Kidney (tissue), 14 donors: ENCODE data around the gene RSRC1. TPM values are rescaled to one million over a fixed set of nuclear protein-coding genes. Genes with fewer than 3 reads are reported as not detected.

ENCODE experiments used
- DNase-seq, 5 donors: peaks; one replicate each; pipeline ENCODE4 v3.0.0-alpha.2; 2013 to 2020
- FAIRE-seq: peaks from 2 replicates; lab custom pipeline; 2012; peaks lifted over from hg19 to GRCh38; lab: Jason Lieb, UNC
- H3K27ac ChIP-seq, 2 donors: one replicate each; pipeline ENCODE4 v1.7.0; 2013; ENCODE audit warnings: low read depth in 2 of 2, low read length in 2 of 2, inconsistent platforms in 1 of 2
- H3K27me3 ChIP-seq: one replicate; pipeline ENCODE4 v1.7.1; 2013; ENCODE audit warnings: low read length, inconsistent platforms; ENCODE audit not compliant: control insufficient read depth, insufficient read depth
- H3K36me3 ChIP-seq, 3 donors: one replicate each; pipeline versions ENCODE4 v1.7.0 to v1.7.1; 2013; ENCODE audit warnings: low read length in 3 of 3, control low read depth in 1 of 3, inconsistent platforms in 1 of 3; ENCODE audit not compliant: insufficient read depth in 3 of 3, control insufficient read depth in 2 of 3
- H3K4me1 ChIP-seq, 3 donors: one replicate each; pipeline versions ENCODE4 v1.7.0 to v1.7.1; 2013; ENCODE audit warnings: low read length in 3 of 3, inconsistent platforms in 1 of 3, low read depth in 1 of 3; ENCODE audit not compliant: control insufficient read depth in 2 of 3, insufficient read depth in 2 of 3
- H3K4me3 ChIP-seq, 3 donors: one replicate each; pipeline versions ENCODE4 v1.7.0 to v1.8.1; 2013; ENCODE audit warnings: low read length in 3 of 3, control low read depth in 1 of 3, inconsistent platforms in 1 of 3
- H3K9ac ChIP-seq, 3 donors: one replicate each; pipeline versions ENCODE4 v1.7.0 to v1.7.1; 2013; ENCODE audit warnings: low read length in 3 of 3, control low read depth in 1 of 3, inconsistent platforms in 1 of 3
- H3K9me3 ChIP-seq, 3 donors: one replicate each; pipeline versions ENCODE4 v1.7.0 to v1.7.1; 2013; ENCODE audit warnings: low read length in 3 of 3, control low read depth in 1 of 3, inconsistent platforms in 1 of 3; ENCODE audit not compliant: control insufficient read depth in 2 of 3, insufficient read depth in 1 of 3
- intact Hi-C: fragments of 100-400 bp; cut with DNase I; formaldehyde crosslinking; loops from one replicate; pipeline ENCODE4 v1.11.1; 2022
- polyA plus RNA-seq: library from polyadenylated mRNA; stranded (reverse); fragments of 350-450 nt; fragmentation: Illumina TruSeq; extraction: RNeasy Lipid Tissue Mini Kit (QIAGEN cat#74804); gene quantifications from one replicate; pipeline ENCODE4 v1.2.3, GENCODE V29; 2014; ENCODE audit warnings: low read depth, low replicate concordance; ENCODE audit not compliant: insufficient read depth
- total RNA-seq: library from RNA; stranded (reverse); fragmentation: NEBNext Ultra II Directional; extraction: Animal tissue kit (Norgen Biotek cat#: 25700); gene quantifications from one replicate; pipeline ENCODE4 v1.2.1, GENCODE V29; 2021
- TF ChIP-seq, protein P1 (sequence below): IDR thresholded peaks from 3 replicates; pipeline ENCODE4 v1.5.1; 2012; ENCODE audit warnings: mild to moderate bottlenecking, moderate library complexity, borderline replicate concordance; ENCODE audit not compliant: insufficient read depth; ENCODE audit errors: extremely low read depth
- donor health status: control.
- donor health status: control.
- donor health status: control.
- donor health status: control.
- donor health status: control.
- donor health status: DM: yes; HTN: yes; CAD: no.
- donor health status: Normal renal cell carcinoma (clear cell type).

RSRC1 gene
- total and polyA plus RNA-seq, 2 donors from 2014 or later = 14.3 to 33.8 TPM

DNA sequence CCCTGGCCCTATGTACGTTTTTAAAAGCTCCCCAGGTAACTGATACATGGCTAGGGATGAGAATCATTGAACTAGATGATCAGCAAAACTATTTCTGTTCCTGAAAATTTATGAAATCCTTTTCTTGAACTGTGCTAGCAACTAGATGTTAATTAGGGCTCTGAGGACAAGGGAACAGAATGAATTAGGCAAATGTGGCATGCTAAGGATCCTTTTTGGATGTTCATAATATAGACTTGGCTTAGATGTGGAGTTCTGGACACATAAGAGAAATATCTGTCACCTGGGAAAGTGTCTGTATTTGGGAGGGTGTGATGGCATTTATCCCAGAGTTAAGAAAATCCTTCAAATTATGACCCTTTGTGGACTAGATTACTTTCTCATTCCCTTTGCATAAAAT, 71.2 kb downstream of the RSRC1 start:
- TF ChIP-seq, protein P1, sequence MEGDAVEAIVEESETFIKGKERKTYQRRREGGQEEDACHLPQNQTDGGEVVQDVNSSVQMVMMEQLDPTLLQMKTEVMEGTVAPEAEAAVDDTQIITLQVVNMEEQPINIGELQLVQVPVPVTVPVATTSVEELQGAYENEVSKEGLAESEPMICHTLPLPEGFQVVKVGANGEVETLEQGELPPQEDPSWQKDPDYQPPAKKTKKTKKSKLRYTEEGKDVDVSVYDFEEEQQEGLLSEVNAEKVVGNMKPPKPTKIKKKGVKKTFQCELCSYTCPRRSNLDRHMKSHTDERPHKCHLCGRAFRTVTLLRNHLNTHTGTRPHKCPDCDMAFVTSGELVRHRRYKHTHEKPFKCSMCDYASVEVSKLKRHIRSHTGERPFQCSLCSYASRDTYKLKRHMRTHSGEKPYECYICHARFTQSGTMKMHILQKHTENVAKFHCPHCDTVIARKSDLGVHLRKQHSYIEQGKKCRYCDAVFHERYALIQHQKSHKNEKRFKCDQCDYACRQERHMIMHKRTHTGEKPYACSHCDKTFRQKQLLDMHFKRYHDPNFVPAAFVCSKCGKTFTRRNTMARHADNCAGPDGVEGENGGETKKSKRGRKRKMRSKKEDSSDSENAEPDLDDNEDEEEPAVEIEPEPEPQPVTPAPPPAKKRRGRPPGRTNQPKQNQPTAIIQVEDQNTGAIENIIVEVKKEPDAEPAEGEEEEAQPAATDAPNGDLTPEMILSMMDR = no peak
- no peak overlapping the region for H3K4me3 ChIP-seq
- intact Hi-C loops = no loop called here
- H3K9me3 ChIP-seq = no peaks in the 10 kb centered on the region
- FAIRE-seq = no peak
- no peak for DNase-seq
- H3K9ac ChIP-seq = no peak overlapping the region
- H3K4me1 ChIP-seq = no peaks in the 10 kb centered on the region
- H3K27me3 ChIP-seq = no peaks in the 10 kb centered on the region
- no peaks in the 10 kb centered on the region for H3K36me3 ChIP-seq
- H3K27ac ChIP-seq = no peak overlapping the region

DNA sequence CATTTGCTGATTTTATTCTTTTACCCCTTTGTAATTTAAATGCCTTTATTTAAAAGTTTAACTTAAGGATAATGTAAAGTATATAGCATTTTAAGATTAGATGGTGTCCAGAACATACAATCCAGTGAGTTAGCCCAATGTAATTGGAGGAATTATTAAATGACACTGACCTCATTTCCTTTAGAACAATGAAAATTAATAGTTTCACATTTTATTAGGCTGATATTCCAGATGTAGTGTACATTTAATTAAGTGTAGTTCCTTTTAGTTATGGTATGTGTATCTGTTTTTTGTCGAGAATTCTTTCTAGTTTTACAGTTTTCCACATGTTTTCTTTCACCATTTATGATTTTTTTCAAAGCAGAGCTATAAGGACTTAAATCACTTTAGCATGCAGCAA, 75.8 kb downstream of the RSRC1 start:
- intact Hi-C loops = no loop called here
- no peak overlapping the region for H3K4me3 ChIP-seq
- no peak overlapping the region for H3K9ac ChIP-seq
- no peak for FAIRE-seq
- no peaks in the 10 kb centered on the region for H3K36me3 ChIP-seq
- DNase-seq = peak in 1 of 5 donors; percentile 38
- no peaks in the 10 kb centered on the region for H3K9me3 ChIP-seq
- TF ChIP-seq, protein P1 = no peak
- H3K27me3 ChIP-seq = no peaks in the 10 kb centered on the region
- H3K27ac ChIP-seq = no peak overlapping the region
- H3K4me1 ChIP-seq = no peaks in the 10 kb centered on the region

DNA sequence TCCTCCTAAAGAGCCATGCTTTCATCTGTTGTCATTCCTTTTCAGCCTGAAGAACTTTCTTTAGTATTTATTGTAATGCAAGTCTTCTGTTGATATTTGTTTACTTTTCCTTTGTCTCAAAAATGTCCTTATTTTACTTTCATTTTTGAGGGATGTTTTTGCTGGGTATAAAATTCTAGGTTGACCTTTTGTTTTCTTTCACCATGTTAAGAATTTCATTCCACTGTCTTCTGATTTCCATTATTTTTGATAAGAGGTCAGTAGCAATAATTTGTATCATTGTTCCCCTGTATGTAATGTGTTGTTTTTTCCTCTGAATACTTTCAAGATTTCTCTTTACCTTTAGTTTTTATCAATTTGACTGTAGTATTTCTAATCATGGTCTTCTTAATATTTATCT, 91.1 kb downstream of the RSRC1 start:
- TF ChIP-seq, protein P1 = no peak
- no peak overlapping the region for H3K27ac ChIP-seq
- no peak overlapping the region for H3K9ac ChIP-seq
- DNase-seq (no peak), FAIRE-seq (no peak)
- no peaks in the 10 kb centered on the region for H3K27me3 ChIP-seq
- peaks cover 2 to 12% (median 7%) of the 10 kb centered on the region in 3 donors for H3K9me3 ChIP-seq
- intact Hi-C loops = no loop called here
- no peaks in the 10 kb centered on the region for H3K36me3 ChIP-seq
- H3K4me1 ChIP-seq = no peaks in the 10 kb centered on the region
- H3K4me3 ChIP-seq = no peak overlapping the region

DNA sequence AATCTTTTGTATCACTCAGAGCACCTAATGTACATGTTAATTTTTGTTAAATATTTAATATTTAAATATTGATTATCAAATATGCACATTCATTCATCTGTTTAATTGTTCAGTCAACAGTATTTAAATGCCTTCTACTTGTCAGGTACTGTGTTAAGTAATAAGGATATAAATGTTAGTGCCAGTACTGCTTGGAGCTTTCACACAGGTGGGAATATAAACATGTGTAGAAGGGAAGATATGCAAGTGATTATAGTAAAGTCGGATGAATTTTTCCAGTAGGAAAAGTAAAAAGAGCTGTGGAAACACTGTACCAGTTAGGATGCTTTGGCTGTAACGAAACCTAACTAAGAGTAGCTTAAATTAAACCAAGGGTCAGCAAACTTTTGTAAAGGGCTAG, 95.4 kb downstream of the RSRC1 start:
- intact Hi-C loops = no loop called here
- H3K4me1 ChIP-seq = no peaks in the 10 kb centered on the region
- no peak for FAIRE-seq
- no peak overlapping the region for H3K27ac ChIP-seq
- H3K9me3 ChIP-seq = peaks cover 2 to 12% (median 5%) of the 10 kb centered on the region in 3 donors
- H3K4me3 ChIP-seq = no peak overlapping the region
- no peaks in the 10 kb centered on the region for H3K36me3 ChIP-seq
- DNase-seq = no peak
- no peak overlapping the region for H3K9ac ChIP-seq
- TF ChIP-seq, protein P1 = no peak
- no peaks in the 10 kb centered on the region for H3K27me3 ChIP-seq
